GM19328 (cell line): Measurements from ENCODE around the gene SRP54.
"Not testable (repeated sequence)": the region's sequence is repeated elsewhere in the genome, so short reads cannot be mapped to it uniquely, and the experiment has no call there.

Experiments
- ATAC-seq: cut with Tn5 transposase; IDR thresholded peaks from one replicate; pipeline ENCODE4 v1.9.1; 2021; ENCODE audit warnings: mild to moderate bottlenecking, moderate library complexity; ENCODE audit not compliant: unreplicated experiment

SRP54 gene

DNA sequence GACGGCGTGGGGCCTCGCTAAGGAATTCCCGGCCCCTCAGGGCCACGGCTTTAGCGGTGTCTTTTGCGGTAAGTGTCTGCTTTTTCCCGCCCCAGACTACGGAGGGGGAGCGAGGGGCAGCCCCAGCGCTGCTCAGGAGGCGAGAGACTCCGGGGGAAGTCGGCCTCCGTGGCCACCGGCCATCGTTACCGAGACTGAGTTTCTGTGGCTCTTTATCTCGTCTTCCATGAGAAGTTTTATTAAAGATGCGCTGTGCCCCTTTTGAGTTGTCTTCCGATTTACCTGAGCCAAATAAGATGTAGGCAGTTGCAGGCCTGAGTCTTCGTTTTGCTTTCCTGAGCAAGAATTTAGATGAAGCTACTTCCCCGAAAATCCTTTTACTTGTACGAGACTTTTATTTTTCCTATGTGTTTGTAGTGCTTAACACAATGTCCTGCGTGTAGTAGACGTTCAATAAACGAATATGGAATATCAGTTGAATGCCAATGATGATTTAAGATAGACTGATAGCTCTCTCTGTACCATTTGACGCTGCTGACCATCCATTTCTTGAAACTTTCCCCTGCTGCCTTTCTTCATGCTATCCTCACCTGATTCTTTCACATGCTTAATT lies 462 bp downstream of the SRP54 start:
- ATAC-seq, result peak; percentile 5

DNA sequence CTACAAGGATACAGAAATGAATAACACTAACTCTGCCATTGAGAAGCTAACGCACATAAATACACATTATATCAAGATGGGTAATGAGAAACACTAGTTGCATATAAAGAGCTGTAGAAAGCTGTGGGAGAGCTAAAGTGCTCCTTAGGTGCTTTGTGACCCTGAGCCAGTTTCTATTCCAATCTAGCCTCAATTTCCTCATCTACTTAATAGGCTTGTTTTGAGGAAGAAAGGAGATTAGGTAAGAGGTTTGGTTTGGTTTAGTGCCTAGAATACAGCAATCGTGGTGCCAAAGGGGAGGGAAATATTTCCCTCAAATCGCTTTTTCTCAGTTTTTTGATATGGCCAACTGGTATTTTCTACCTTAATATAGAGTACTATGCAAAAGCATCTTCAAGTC lies 994 bp downstream of the SRP54 start:
- no peak for ATAC-seq

DNA sequence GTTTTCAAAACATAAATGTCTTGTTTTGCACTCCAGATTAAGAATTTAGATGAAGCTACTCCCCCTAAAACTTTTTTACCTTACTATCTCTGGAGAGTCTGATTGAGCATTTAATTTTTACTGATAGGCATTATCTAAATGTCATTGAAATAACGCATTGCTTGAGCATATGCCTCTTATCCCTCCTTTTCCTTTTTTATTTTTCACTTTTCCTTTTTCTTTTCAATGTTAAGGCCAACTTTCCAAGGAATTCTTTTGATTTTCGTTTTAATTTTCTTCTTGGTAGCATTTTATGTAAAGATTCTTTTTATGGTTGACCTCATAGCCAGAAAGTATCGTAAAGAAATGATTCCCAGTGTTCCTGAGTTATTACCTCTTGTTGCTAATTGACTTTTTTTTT lies 2.9 kb downstream of the SRP54 start:
- no peak for ATAC-seq

DNA sequence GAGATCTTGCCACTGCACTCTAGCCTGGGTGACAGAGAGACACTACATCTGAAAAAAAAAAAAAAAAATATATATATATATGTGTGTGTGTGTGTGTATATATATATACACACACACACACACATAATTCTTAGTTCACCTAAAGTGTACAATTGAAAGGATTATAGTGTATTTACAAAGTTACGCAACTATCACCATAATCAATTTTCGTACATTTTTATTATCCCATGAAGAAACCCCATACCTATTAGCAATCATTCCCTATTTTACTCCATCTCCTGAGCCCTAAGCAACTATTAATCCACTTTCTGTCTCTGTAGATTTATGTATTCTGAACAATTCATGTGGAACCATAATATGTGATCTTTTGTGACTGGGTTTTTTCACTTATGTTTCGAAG lies 4.4 kb downstream of the SRP54 start:
- ATAC-seq, result no peak

DNA sequence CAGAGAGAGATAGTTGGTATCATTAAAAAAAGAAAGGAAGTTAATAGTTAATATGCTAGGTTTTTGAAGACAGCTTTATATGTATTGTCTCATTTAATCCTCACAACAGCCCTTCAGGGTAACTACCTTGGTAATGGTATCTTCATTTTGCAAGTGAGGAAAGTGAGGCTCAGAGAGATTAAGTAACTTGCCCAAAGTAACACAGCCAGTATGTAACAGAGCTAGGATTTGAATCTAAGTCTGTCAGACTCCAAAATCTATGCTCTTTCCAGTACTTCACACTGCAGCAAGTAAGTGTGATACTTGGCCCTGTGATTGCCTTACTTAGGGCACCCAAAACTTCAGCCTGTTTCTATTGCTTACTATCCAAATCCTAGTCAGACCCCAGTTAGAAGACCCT lies 7.0 kb downstream of the SRP54 start:
- ATAC-seq, result no peak

DNA sequence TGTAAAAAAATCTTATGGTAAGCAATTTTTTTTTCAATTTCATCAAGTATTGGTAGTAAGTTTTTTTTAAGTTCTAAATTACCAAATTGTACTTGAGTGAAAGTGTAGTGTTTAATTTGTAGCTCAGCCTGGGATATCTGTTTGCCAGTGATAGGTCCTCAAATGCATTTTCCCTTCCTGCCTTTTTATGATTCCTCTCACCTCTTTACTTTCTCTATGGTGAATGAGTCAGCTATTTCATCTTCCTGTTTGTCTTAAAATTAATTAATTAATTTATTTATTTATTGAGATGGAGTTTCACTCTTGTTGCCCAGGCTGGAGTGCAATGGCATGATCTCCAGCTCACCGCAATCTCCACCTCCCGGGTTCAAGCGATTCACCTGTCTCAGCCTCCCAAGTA lies 10.6 kb downstream of the SRP54 start:
- ATAC-seq, result no peak

DNA sequence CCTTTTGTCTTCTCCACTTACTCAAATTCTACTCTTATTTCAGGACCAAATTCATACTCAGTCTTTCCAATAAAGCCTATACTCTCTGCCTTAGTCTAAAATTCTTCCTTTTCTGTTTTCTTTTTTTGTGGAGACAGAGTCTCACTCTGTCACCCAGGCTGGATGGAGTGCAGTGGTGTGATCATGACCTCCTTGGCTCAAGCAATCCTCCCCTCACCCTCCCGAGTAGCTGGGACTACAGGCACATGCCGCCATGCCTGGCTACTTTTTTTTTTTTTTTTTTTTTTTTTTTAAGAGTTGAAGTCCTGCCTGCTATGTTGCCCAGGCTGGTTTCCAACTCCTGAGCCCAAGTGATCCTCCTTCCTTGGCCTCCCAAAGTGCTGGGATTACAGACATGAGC lies 11.9 kb downstream of the SRP54 start:
- ATAC-seq, result no peak

DNA sequence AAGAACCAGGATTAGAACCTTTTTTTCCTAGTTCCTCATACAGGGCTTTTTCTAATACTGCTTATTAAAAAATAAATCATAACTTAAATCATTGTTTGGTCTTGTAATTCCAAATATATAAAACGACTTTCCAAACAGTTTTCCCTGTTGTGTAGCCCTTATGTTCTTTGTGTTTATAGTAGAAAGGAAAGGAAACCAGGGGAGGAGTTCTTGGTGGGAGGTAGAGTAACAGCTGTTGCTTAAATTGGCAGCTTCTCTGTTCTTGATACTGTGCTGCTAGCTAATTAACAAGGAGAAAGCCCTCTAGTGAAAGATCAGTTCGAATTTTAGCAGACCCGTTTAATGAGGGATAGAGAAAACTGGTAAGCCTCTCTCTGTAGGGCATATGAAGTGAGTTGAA lies 15.0 kb downstream of the SRP54 start:
- no peak for ATAC-seq

DNA sequence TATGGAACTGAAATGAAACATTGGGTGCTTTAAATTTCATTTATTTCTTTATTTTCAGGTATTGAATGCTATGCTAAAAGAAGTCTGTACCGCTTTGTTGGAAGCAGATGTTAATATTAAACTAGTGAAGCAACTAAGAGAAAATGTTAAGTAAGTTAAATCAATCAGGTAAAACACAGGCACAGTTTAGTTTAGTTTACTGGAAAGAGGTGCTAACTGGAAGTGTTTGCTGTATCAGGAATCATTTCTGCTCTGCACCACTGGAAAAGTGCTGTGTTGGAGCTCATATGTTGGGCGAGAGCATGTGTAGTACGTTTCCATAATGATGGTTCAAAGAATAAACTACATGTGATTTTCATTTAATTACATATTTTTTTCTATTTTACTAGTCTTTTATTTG lies 16.7 kb downstream of the SRP54 start:
- no peak for ATAC-seq

DNA sequence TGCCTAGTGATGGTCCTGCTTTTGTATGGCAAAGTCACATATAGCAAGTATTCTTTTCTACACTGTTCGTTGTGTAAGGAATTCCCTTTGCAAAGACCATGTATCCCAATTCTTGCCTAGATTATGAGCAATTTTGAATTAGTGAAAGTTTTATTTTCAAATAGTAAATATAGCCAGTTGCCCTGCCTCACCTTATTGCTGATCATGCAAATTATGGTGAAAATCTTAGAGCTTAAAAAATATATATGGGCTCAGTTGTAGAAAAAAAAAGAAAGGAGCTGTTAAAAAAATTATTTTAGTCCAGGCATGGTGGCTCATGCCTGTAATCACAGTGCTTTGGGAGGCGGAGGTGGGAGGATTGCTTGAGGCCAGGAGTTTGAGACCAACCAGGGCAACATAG lies 18.8 kb downstream of the SRP54 start:
- ATAC-seq, result no peak

DNA sequence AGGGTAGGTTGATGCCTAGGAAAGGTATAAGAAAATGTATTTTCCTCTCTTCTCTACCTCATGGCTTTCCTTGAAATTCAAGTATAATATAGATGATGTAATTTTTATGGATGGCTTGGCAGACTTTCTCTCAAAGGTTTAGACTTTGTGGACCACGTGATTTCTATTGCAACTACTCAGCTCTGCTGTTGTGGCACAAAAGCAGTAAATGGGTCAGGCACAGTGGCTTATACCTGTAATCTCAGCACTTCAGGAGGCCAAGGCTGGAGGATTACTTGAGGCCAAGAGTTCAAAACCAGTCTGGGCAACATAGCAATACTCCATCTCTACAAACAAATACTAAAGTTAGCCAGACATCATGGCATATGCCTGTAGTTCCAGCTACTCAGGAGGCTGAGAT lies 22.0 kb downstream of the SRP54 start:
- no peak for ATAC-seq

DNA sequence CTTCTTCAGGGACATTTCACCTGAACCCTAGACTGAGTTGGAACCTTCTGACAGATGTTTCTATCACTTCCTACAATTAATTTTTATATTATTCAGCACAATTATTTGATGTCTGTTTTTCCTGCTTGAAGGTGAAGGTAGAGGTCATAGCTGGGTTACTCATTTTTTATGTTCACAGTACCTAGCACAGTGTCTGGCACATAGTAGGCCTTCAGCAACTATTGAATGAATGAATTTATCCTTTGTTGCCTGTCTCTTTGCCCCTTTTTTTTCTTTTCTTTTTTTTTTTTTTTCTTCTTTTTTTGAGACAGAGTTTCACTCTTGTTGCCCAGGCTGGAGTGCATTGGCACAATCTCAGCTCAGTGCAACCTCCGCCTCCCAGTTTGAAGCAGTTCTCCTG lies 33.8 kb downstream of the SRP54 start:
- ATAC-seq, result no peak

DNA sequence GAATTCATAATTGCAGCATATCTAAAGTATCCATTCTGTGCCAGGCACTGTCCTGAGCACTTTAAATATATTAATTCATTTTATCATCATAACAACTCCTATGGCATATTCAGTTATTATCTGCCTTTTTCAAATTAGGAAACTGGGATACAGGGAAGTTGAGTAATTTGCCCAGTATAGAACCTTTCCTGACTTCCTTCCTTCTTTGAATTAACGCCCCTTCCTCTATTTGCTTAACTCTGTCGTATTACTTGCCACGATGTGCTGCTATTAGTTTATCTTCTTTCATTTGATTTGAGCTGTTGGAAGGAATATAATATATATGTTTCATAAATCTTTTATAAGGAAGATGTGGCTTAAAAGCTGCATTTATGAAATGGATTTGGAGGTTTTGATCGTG lies 37.9 kb downstream of the SRP54 start:
- no peak for ATAC-seq

DNA sequence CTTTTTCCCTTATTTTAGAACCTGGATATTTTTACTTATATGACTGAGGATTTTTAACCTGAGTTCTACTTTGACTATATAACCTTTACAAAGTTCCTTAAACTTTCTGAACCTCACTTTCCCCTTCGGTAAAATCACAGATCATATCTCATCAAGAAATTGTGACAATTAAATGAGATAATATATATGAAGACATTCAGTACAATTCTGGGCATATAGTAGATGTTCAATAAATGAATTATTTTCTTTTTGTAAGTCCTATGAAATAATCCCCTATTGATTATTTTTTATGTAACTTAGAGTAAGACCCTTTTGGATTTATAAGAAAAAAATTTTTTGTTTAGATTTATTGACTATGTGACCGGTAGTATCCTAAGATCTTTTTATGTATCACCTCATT lies 45.6 kb downstream of the SRP54 start:
- ATAC-seq, result no peak

DNA sequence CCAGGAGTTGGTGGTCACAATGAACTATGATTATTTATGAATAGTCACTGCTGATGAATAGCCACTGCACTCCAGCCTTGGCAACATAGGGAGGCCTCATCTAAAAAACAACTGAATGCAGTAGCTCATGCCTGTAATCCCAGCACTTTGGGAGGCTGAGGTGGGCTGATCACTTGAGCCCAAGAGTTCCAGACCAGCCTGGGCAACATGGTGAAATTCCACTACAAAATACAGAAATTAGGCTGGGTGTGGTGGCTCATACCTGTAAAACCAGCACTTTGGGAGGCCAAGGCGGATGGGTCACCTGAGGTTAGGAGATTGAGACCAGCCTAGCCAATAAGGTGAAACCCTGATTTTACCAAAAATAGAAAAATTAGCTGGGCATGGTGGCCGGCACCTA lies 49.8 kb downstream of the SRP54 start:
- ATAC-seq, result no peak

DNA sequence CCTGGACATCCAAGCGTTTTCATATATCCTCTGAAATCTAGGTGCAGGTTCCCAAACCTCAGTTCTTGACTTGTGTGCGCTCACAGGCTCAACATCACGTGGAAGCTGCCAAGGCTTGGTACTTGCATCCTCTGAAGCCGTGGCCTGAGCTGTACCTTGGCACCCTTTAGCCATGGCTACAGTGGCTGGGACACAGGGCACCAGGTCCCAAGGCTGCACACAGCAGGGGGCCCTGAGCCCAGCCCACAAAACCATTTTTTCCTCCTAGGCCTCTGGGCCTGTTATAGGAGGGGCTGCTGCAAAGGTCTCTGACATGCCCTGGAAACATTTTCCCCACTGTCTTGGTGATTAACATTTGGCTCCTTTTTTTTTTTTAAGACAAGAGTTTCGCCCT lies 51.6 kb downstream of the SRP54 start:
- ATAC-seq, result no peak

DNA sequence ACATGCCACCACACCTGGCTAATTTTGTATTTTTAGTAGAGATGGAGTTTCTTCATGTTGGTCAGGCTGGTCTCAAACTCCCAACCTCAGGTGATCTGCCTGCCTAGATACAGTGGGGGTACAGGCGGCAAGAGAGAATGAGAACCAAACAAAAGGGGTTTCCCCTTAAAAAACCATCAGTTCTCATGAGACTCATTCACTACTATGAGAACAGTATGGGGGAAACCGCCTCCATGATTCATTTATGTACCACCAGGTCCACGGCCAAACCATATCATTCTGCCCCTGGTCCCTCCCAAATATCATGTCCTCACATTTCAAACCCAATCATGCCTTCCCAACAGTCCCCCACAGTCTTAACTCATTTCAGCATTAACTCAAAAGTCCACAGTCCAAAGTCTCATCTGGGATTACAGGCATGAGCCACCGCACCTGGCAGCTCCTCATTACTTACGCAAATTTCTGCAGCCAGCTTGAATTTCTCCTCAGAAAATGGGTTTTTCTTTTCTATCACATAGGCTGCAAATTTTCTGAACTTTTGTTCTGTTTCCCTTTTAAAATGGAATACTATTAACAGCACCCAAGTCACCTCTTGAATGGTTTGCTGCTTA lies 52.3 kb downstream of the SRP54 start:
- not testable (repeated sequence) for ATAC-seq

DNA sequence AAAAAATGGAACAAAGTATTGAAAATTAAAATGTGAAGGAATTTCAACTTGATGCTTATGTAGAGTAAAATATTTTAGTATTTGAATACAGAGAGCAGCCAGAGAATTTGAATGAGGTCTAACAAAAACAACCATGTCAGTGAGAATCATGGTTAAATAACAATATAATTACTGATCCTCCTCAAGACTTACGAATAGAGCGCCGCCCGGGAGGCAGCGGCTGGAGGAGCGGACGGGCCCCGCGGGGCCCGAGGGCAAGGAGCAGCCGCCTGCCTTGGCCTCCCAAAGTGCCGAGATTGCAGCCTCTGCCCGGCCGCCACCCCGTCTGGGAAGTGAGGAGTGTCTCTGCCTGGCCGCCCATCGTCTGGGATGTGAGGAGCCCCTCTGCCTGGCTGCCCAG lies 55.5 kb downstream of the SRP54 start:
- not testable (repeated sequence) for ATAC-seq

DNA sequence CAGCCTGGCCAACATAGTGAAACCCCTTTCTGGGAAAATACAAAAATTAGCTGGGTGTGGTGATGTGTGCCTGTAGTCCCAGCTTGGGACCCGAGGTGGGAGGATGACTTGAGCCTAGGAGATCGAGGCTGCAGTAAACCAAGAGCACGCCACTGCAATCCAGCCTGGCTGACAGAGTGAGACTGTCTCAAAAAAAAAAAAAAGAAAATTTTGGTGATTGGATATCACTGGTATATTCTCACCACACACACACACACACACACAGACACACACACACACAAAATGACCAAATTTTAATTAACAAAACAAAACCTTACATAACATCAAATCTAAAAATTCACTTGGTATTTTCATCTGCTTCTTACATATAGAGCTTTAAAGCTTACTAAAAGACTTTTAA lies 59.8 kb downstream of the SRP54 start:
- ATAC-seq, result no peak

DNA sequence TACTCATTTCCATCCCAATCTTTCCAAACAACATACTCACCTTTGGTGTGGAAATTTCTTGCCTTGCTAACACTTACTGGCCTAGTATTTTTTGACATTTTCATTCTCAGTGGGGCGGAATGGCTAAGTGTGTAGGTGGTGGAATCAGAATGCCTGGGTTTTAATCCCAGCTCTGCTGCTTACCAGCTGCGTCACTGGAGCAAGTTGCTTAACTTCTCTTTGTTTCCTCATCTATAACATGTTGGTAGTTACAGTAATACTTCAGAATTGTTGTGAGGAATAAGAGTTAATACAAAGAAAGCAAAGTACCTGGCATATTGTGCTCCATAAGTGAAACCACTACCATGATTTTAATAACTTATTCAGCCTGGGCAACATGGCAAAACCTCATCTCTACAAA lies 60.3 kb downstream of the SRP54 start:
- ATAC-seq, result no peak

DNA sequence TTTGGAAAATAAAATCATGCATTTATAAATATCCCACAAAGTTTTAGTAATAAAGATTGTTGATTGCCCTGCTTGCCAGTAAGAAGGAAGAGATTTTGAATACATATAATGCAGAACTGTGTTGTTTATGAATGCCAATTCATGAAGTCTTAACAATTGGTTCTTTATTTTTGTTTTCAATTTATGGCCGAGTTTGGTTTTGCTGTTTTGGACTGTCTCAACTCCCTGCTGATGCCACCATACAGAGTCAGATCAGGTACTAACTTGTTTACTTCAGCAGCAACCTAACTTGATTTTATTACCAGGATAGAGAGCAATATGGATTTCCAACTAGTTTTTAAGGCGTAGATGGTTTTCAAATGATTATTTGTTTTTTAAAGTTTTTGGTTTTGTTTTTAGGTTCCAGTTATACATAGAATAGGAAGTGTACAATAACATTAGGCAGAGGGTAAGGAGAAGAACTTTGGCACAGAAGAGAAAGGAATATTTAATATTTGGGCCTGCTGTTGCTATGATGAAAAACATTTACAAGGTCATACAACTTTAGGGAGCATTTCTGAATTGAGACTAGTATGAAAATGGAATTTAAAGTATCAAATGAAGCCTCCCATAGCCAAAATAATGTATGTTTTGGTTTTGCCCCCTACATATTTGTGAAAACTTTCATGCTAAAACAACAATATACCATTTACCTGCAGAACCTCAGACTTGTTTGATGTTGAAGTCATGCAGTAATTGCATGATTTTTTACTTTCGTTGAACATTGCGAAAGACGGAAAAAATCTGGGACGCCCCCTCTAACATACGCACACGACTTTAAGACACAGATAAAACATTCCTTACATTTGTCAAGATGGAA lies 62.4 kb downstream of the SRP54 start:
- no peak for ATAC-seq

DNA sequence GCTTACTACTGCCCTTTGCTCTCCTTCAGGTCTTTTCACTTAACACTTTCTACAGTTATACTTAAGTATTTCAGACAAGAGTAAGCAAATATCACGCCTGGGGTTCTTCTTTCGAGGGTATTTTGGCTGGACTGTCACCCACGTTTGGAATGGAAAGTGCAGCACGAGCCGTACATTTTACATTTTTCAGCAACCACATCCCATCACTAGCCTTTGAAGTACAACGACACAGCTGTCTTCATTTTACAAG lies 62.9 kb downstream of the SRP54 start:
- no peak for ATAC-seq
